ENCODE data around the gene NUDT17. TPM values are rescaled to one million over a fixed set of nuclear protein-coding genes. Genes with fewer than 3 reads are reported as not detected.
A peak's percentile ranks its signal among the peaks of the same experiment; 100 is the strongest.

NUDT17 gene
- total and polyA plus RNA-seq, 9 of the 15 experiments (the other 6 are each of a cell fraction or from before 2014, with no cell fraction given) = 2.1 to 10.0 (median 6.1) TPM

DNA sequence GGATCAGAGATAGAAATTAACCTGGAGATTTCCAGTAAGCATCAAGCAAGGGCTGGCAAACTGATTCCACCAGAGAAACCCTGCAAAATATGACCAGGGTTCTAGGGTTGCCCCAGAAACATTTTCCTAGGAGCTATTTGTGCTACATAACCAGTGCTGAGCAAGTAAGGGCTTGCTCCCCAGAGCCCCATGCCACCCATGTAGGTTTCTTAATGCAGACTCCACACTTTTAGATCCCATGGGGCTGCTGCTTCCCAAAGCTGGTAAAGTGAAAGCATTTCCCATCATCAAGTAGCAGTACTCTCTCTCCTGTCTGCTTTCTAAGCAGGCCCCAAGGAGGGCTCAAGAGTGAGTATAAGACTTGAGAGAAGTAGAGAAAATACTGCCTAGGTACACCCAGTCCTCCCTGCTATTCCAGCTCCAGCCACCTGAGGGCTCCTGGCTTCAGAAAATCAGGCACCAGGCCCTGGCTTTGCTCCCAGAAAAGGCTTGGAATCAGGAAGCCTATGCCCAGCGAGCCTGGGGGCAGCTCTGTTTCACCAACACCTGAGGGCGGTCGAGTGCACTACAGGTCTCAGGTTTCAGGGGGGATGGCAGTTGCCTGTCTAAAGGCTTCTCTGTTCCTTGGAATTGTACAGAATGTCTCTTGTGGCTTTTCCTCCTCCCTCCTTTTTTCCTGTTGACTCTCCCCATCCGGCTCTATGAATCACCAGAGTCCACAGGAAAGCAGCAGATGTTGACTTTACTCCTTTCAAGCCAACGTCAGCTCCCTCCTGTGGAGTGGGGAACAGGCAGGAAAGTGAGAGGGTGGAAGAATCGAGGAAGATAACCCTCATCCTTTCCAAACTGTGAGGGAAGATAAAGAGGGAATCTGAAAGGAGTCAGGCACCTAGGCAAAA lies 46.4 kb downstream of the NUDT17 start (continued):
- TF ChIP-seq BCLAF1 (IDR thresholded peaks at IDR 0.05; ENCODE audit: borderline replicate concordance in 1 of 2, control insufficient read depth in 1 of 2, low read depth in 2 of 2, low read length in 1 of 2) (no peak), ZNF184 (CRISPR knock-in tag; IDR thresholded peaks at IDR 0.05) (no peak), SMC3 (conservative IDR thresholded peaks at IDR 0.05; ENCODE audit: insufficient read depth, low read depth, low read length) (peak; percentile 88), ZNF79 (CRISPR knock-in tag; IDR thresholded peaks at IDR 0.05; ENCODE audit: low read depth) (no peak), ZNF311 (CRISPR knock-in tag; IDR thresholded peaks at IDR 0.05) (no peak), KLF13 (tag; IDR thresholded peaks at IDR 0.05; ENCODE audit: borderline replicate concordance, low read depth) (no peak), C11orf30 (IDR thresholded peaks at IDR 0.05; ENCODE audit: low read depth) (no peak), TCFL5 (CRISPR knock-in tag; conservative IDR thresholded peaks at IDR 0.05) (no peak), TGIF2 (CRISPR knock-in tag; IDR thresholded peaks at IDR 0.05) (no peak), KLF10 (CRISPR knock-in tag; IDR thresholded peaks at IDR 0.05) (no peak), NCOA4 (IDR thresholded peaks at IDR 0.05; ENCODE audit: partially characterized antibody) (no peak), MAFK (IDR thresholded peaks at IDR 0.05; ENCODE audit: low read length) (no peak), TARDBP (IDR thresholded peaks at IDR 0.05) (peak; percentile 53; the same call in 1 of the 2 replicates), BCL6 (CRISPR knock-in tag; IDR thresholded peaks at IDR 0.05) (no peak), NKRF (IDR thresholded peaks at IDR 0.05; ENCODE audit: borderline replicate concordance) (no peak)
- TF ChIP-seq, protein P1, sequence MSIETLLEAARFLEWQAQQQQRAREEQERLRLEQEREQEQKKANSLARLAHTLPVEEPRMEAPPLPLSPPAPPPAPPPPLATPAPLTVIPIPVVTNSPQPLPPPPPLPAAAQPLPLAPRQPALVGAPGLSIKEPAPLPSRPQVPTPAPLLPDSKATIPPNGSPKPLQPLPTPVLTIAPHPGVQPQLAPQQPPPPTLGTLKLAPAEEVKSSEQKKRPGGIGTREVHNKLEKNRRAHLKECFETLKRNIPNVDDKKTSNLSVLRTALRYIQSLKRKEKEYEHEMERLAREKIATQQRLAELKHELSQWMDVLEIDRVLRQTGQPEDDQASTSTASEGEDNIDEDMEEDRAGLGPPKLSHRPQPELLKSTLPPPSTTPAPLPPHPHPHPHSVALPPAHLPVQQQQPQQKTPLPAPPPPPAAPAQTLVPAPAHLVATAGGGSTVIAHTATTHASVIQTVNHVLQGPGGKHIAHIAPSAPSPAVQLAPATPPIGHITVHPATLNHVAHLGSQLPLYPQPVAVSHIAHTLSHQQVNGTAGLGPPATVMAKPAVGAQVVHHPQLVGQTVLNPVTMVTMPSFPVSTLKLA (conservative IDR thresholded peaks at IDR 0.05) = no peak; a peak in 1 of 4 replicates
- TF ChIP-seq, protein P2, sequence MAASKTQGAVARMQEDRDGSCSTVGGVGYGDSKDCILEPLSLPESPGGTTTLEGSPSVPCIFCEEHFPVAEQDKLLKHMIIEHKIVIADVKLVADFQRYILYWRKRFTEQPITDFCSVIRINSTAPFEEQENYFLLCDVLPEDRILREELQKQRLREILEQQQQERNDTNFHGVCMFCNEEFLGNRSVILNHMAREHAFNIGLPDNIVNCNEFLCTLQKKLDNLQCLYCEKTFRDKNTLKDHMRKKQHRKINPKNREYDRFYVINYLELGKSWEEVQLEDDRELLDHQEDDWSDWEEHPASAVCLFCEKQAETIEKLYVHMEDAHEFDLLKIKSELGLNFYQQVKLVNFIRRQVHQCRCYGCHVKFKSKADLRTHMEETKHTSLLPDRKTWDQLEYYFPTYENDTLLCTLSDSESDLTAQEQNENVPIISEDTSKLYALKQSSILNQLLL (CRISPR knock-in tag; IDR thresholded peaks at IDR 0.05; ENCODE audit: borderline replicate concordance) = no peak
